ENCODE measurements around the gene GARIN6. TPM values are rescaled to one million over a fixed set of nuclear protein-coding genes. Genes with fewer than 3 reads are reported as not detected.

GARIN6 gene
- total RNA-seq, 2 experiments from 2014 or later: not detected

DNA sequence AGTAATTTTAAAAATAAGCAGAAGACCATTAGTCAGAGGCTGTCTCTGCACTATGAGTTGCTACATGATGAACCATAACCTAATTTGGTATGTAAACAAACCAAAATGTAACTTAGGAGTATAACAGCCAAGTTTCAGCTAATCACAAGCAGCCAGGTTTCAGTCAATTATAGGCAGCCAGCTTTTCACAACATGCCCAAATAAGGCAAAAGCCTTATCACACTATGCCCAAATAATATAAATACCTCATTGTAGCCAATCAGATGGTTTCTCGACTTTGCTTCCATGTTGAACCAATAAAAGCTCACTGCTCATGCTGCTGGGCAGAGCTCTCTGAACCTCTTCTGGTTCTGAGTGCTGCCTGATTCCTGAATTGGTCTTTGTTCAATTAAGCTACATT, 38.6 kb downstream of the GARIN6 start:
- Histone ChIP-seq H3K27ac (ENCODE audit: low read depth, low read length, poor library complexity, severe bottlenecking) (no peak overlapping the region), H4K20me1 (ENCODE audit: insufficient read depth, low read length) (no peaks in the 10 kb centered on the region), H3K4me2 (ENCODE audit: low read length) (no peak overlapping the region), H3K4me1 (ENCODE audit: insufficient read depth, low read length, poor library complexity, severe bottlenecking) (no peaks in the 10 kb centered on the region), H3K9me3 (ENCODE audit: low read length) (peaks cover 71% of the 10 kb centered on the region), H3K9me2 (ENCODE audit: insufficient read depth, low read length) (no peaks in the 10 kb centered on the region), H3K36me3 (ENCODE audit: insufficient read depth, low read length) (peaks cover 15% of the 10 kb centered on the region; the same call in 1 of the 2 replicates), H3K79me2 (ENCODE audit: insufficient read depth, low read depth, low read length) (no peaks in the 10 kb centered on the region), H3K4me3 (ENCODE audit: low read depth, low read length, poor library complexity, severe bottlenecking) (no peak overlapping the region), H2AFZ (ENCODE audit: low read length) (no peak overlapping the region)
- BruUV-seq (replicated peaks): no TSS peak
- POLR2A ChIA-PET: interaction anchor here (0.7 to 1.5 kb wide), 3 partner anchors 9 to 96 kb away, joined by 3 to 5 read pairs (median 4); no protein-coding TSS in a partner anchor
- no peak for TF ChIP-seq EZH2phosphoT487 (IDR thresholded peaks at IDR 0.05; ENCODE audit: borderline replicate concordance, low read depth, low read length)
- TF ChIP-seq, protein P1, sequence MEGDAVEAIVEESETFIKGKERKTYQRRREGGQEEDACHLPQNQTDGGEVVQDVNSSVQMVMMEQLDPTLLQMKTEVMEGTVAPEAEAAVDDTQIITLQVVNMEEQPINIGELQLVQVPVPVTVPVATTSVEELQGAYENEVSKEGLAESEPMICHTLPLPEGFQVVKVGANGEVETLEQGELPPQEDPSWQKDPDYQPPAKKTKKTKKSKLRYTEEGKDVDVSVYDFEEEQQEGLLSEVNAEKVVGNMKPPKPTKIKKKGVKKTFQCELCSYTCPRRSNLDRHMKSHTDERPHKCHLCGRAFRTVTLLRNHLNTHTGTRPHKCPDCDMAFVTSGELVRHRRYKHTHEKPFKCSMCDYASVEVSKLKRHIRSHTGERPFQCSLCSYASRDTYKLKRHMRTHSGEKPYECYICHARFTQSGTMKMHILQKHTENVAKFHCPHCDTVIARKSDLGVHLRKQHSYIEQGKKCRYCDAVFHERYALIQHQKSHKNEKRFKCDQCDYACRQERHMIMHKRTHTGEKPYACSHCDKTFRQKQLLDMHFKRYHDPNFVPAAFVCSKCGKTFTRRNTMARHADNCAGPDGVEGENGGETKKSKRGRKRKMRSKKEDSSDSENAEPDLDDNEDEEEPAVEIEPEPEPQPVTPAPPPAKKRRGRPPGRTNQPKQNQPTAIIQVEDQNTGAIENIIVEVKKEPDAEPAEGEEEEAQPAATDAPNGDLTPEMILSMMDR (conservative IDR thresholded peaks at IDR 0.05; ENCODE audit: low read length): no peak
- CTCF ChIA-PET (ENCODE audit: unreplicated experiment): no interaction called here
- DNase-seq (ENCODE audit: low spot score): no peak
- intact Hi-C loops (cut with micrococcal nuclease; ENCODE audit: unreplicated experiment): no loop called here

DNA sequence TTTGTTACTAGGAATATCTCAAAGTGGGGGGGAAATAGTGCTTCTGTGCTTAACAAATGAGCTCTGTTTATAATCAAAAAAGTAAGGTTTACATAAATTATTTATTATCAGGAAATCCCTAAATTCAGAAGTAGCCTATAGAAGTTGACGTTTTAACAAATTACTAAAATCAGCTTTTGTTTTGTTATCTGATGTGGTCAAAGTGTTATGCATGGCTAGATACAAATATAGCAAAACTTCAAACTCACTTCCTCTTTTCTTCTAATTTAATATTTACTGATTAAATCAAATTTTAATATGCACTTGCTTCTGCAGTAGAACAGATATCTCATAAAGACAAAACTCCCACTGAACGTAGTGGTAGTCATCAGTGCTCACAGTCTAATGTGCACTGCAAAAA, 47.5 kb downstream of the GARIN6 start:
- Histone ChIP-seq H3K79me2 (ENCODE audit: insufficient read depth, low read depth, low read length) (no peaks in the 10 kb centered on the region), H3K4me3 (ENCODE audit: low read depth, low read length, poor library complexity, severe bottlenecking) (no peak overlapping the region), H3K9me3 (ENCODE audit: low read length) (peaks cover 22% of the 10 kb centered on the region), H2AFZ (ENCODE audit: low read length) (peak overlapping the region; percentile 84), H4K20me1 (ENCODE audit: insufficient read depth, low read length) (no peaks in the 10 kb centered on the region), H3K9me2 (ENCODE audit: insufficient read depth, low read length) (no peaks in the 10 kb centered on the region), H3K36me3 (ENCODE audit: insufficient read depth, low read length) (peaks cover 2% of the 10 kb centered on the region; the same call in 1 of the 2 replicates), H3K4me1 (ENCODE audit: insufficient read depth, low read length, poor library complexity, severe bottlenecking) (peaks cover 14% of the 10 kb centered on the region), H3K27ac (ENCODE audit: low read depth, low read length, poor library complexity, severe bottlenecking) (peak overlapping the region; percentile 27), H3K4me2 (ENCODE audit: low read length) (peak overlapping the region; percentile 39)
- CTCF ChIA-PET (ENCODE audit: unreplicated experiment): no interaction called here
- POLR2A ChIA-PET: interaction anchor here (0.6 to 1.5 kb wide), 11 partner anchors 9 to 501 kb away, joined by 3 to 5 read pairs (median 4); no protein-coding TSS in a partner anchor
- DNase-seq (ENCODE audit: low spot score): peak; percentile 44
- TF ChIP-seq, protein P1 (conservative IDR thresholded peaks at IDR 0.05; ENCODE audit: low read length): no peak
- TF ChIP-seq EZH2phosphoT487 (IDR thresholded peaks at IDR 0.05; ENCODE audit: borderline replicate concordance, low read depth, low read length): no peak
- intact Hi-C loops (cut with micrococcal nuclease; ENCODE audit: unreplicated experiment): no loop called here
- BruUV-seq (replicated peaks): no TSS peak
